ENCODE data around the gene MED10. TPM values are rescaled to one million over a fixed set of nuclear protein-coding genes. Genes with fewer than 3 reads are reported as not detected.

MED10 gene
- total and polyA plus RNA-seq, 9 of the 15 experiments (the other 6 are each of a cell fraction or from before 2014, with no cell fraction given), result 23.8 to 83.4 (median 58.8) TPM

DNA sequence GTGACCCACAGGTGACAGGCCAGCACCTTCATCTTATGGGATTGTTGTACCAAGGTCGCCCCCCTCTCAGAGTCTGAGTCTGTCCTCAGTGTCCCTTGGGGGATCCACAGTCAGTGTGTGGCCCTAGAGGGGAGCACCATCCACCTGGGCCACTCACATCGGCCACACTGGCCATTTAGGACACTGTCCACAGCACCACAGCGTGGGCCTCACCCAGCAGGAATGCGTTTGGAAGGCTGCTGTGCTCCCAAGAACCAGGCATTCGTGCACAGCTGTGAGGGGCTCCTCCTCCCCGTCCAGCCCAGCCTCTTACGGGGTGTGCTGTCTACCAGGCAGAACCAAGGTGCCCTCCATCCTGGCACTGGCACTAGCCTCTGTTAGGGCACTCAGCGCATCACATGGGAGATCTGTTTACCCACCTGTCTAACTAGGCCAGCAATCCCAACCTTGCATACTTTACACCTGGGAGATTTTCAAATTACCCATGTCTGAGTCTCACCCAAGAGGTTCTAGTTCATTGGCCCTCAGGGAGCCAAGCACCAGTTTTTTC is 45.8 kb upstream of the MED10 start (continued):
- TF ChIP-seq PCBP2 (IDR thresholded peaks at IDR 0.05; ENCODE audit: low read depth, low read length, poor library complexity, severe bottlenecking) (no peak), MYNN (IDR thresholded peaks at IDR 0.05) (no peak), MYNN (CRISPR knock-in tag; IDR thresholded peaks at IDR 0.05) (no peak), BRCA1 (IDR thresholded peaks at IDR 0.05) (no peak), BRCA1 (CRISPR knock-in tag; IDR thresholded peaks at IDR 0.05) (no peak), ZNF766 (CRISPR knock-in tag; conservative IDR thresholded peaks at IDR 0.05) (no peak)

- Histone ChIP-seq H3K36me3 (ENCODE audit: control insufficient read depth, insufficient read depth, low read length) (no peaks in the 10 kb centered on the region), H3K4me2 (ENCODE audit: insufficient read depth, low read length) (no peak overlapping the region), H2AFZ (ENCODE audit: low read depth, low read length) (no peak overlapping the region), H3K27ac (ENCODE audit: extremely low read depth, low read depth, low read length) (no peak overlapping the region), H3K9ac (ENCODE audit: insufficient read depth in 1 of 2, low read depth in 2 of 2, low read length in 2 of 2) (no peak overlapping the region), H3K9me3 (replicated peaks; ENCODE audit: control insufficient read depth, insufficient read depth, low read depth, low read length) (no peaks in the 10 kb centered on the region), H3K4me3 (no peak overlapping the region), H3K9me1 (ENCODE audit: control insufficient read depth, insufficient read depth, low read length) (no peaks in the 10 kb centered on the region), H3K27me3 (ENCODE audit: control insufficient read depth in 2 of 2, insufficient read depth in 2 of 2, low read length in 2 of 2) (peaks cover 37 to 59% of the 10 kb centered on the region in 2 experiments), H3K4me1 (replicated peaks in 1 of 2; ENCODE audit: control insufficient read depth in 2 of 2, insufficient read depth in 2 of 2, low read length in 2 of 2) (no peaks in the 10 kb centered on the region), H3K79me2 (ENCODE audit: control insufficient read depth, insufficient read depth, low read length) (no peaks in the 10 kb centered on the region), H4K20me1 (replicated peaks; ENCODE audit: control insufficient read depth, insufficient read depth, low read length) (0 out of 2 replicates have a peak, but pooled peaks cover 5% of the 10 kb centered on the region)
- in situ Hi-C loops (cut with MboI), result no loop called here
- WGBS (ENCODE audit: insufficient coverage, low coverage, missing lambda C conversion rate), result 1% methylated on average over 13 of the region's 13 CpGs
- ATAC-seq, result no peak; the same call in 2 of the 3 replicates
- ChIA-PET POLR2A (interaction anchor here (1.1 to 1.7 kb wide), 2 partner anchors 8 to 10 kb away, joined by 4 to 5 read pairs; no protein-coding TSS in a partner anchor), CTCF (ENCODE audit: low intra/inter-chr PET ratio) (no interaction called here)
- FAIRE-seq, result no peak
- DNase-seq (ENCODE audit: extremely low read depth in 1 of 4, low spot score in 3 of 4), result no peak
- intact Hi-C loops (cut with micrococcal nuclease), result no loop called here
- no TSS peak for BruUV-seq (replicated peaks)
- TF ChIP-seq EHMT2 (IDR thresholded peaks at IDR 0.05) (no peak), HMGXB4 (CRISPR knock-in tag; IDR thresholded peaks at IDR 0.05) (no peak), MXD1 (CRISPR knock-in tag; IDR thresholded peaks at IDR 0.05; ENCODE audit: borderline replicate concordance, poor library complexity, severe bottlenecking) (no peak), ZNF75A (CRISPR knock-in tag; IDR thresholded peaks at IDR 0.05) (no peak), ZNF584 (CRISPR knock-in tag; IDR thresholded peaks at IDR 0.05; ENCODE audit: low read depth) (no peak), MEF2A (IDR thresholded peaks at IDR 0.05; ENCODE audit: control insufficient read depth, low read depth, low read length) (no peak), UBTF (IDR thresholded peaks at IDR 0.05; ENCODE audit: borderline replicate concordance in 1 of 2, low read depth in 2 of 2, low read length in 2 of 2) (no peak)
- TF ChIP-seq, protein P1, sequence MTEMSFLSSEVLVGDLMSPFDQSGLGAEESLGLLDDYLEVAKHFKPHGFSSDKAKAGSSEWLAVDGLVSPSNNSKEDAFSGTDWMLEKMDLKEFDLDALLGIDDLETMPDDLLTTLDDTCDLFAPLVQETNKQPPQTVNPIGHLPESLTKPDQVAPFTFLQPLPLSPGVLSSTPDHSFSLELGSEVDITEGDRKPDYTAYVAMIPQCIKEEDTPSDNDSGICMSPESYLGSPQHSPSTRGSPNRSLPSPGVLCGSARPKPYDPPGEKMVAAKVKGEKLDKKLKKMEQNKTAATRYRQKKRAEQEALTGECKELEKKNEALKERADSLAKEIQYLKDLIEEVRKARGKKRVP (CRISPR knock-in tag; IDR thresholded peaks at IDR 0.05), result no peak
Observed at GRCh38 chr5:6423327-6424109, 45.2 kb upstream of the MED10 start.

Measured in K562 (cell line).